Stimulated activated CD4-positive, alpha-beta T cell treated with anti-CD3 and anti-CD28 coated beads, TNF-alpha, amount 100 ng/mL, for 4 hours (primary cell): ENCODE results near the gene EHD3.

ENCODE experiments used
- DNase-seq, 3 experiments: peaks; one replicate each; pipeline ENCODE4 v3.0.0-alpha.2; 2020; ENCODE audit warnings: low read depth in 3 of 3

Gene EHD3

GRCh38 chr2:31233741-31234682, at the start of gene EHD3:
TSS of gene EHD3 (plus strand) at chr2:31234152. CDS start at chr2:31234622, 470 bp downstream.
- DNase-seq: peak; percentile 49 to 61 (median 51)

GRCh38 chr2:31187166-31187565, 46.8 kb upstream of the EHD3 start:
- DNase-seq: no peak

- DNase-seq: no peak
Measured at GRCh38 chr2:31188131-31188530, 45.8 kb upstream of the EHD3 start.

- DNase-seq: no peak
Measured at GRCh38 chr2:31189141-31189540, 44.8 kb upstream of the EHD3 start.

GRCh38 chr2:31190188-31190587, 43.8 kb upstream of the EHD3 start:
- no peak for DNase-seq

- no peak for DNase-seq
Measured at GRCh38 chr2:31191931-31192330, 42.0 kb upstream of the EHD3 start.

- DNase-seq: no peak
Measured at GRCh38 chr2:31192396-31192795, 41.6 kb upstream of the EHD3 start.

GRCh38 chr2:31192851-31193392, 41.0 kb upstream of the EHD3 start:
- no peak for DNase-seq

GRCh38 chr2:31193806-31194205, 40.1 kb upstream of the EHD3 start:
- no peak for DNase-seq

GRCh38 chr2:31196622-31197021, 37.3 kb upstream of the EHD3 start:
- no peak for DNase-seq

- no peak for DNase-seq
Measured at GRCh38 chr2:31197166-31197565, 36.8 kb upstream of the EHD3 start.

GRCh38 chr2:31197669-31198068, 36.3 kb upstream of the EHD3 start:
- no peak for DNase-seq

GRCh38 chr2:31199206-31199605, 34.7 kb upstream of the EHD3 start:
- DNase-seq: no peak

- DNase-seq: no peak
Measured at GRCh38 chr2:31200972-31201371, 33.0 kb upstream of the EHD3 start.

- no peak for DNase-seq
Measured at GRCh38 chr2:31202041-31202440, 31.9 kb upstream of the EHD3 start.

- no peak for DNase-seq
Measured at GRCh38 chr2:31202833-31203232, 31.1 kb upstream of the EHD3 start.

GRCh38 chr2:31203916-31204315, 30.0 kb upstream of the EHD3 start:
- no peak for DNase-seq

GRCh38 chr2:31204783-31205182, 29.2 kb upstream of the EHD3 start:
- DNase-seq: no peak

- no peak for DNase-seq
Measured at GRCh38 chr2:31205186-31205585, 28.8 kb upstream of the EHD3 start.

- DNase-seq: no peak
Measured at GRCh38 chr2:31205613-31206012, 28.3 kb upstream of the EHD3 start.

- no peak for DNase-seq
Measured at GRCh38 chr2:31207790-31208189, 26.2 kb upstream of the EHD3 start.

- no peak for DNase-seq
Measured at GRCh38 chr2:31208240-31208639, 25.7 kb upstream of the EHD3 start.
